Measurements from ENCODE around the gene PKP2. TPM values are rescaled to one million over a fixed set of nuclear protein-coding genes. Genes with fewer than 3 reads are reported as not detected.
"Not testable (repeated sequence)": the region's sequence is repeated elsewhere in the genome, so short reads cannot be mapped to it uniquely, and the experiment has no call there.

Gene PKP2
- total and polyA plus RNA-seq, 4 donors, result 6.8 to 123 (median 21.4) TPM

DNA sequence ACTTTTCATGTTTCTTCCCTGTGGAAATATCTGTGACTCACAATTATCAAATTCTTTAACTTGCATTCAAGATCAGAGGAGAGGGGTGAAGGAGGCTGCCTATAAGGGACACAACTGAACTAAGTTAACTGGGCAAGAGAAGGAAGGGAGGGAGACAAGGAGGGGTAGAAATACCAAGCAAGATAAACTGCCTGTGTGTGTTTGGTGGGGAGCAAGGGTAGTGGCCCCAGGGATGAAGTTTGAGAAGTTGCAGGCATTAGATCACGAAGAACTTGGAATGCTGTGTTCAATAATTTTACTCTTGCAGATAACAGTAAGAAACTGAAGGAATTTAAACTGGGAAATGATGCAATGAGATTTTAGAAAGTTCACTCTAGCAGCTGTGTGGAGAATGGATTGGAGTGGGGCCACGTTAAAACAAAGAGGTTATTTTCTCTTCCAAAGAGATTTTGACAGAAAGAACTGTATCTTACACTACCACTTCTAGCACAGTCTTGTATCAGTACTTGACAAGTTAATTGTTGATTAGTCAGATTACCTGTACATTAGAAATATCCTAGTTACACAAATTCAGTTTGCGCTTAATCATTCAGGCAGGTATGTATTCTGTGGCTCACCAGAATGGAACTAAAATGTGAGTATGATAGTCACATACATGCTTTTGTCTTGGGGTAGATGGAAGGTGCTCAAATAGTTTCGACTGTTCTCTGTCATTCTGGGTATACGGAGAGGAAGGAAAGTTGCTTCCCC lies 7.4 kb downstream of the PKP2 start:
- Histone ChIP-seq H3K27me3 (ENCODE audit: control insufficient read depth, insufficient read depth, low read length) (no peaks in the 10 kb centered on the region), H3K36me3 (ENCODE audit: control insufficient read depth, insufficient read depth, low read length) (no peaks in the 10 kb centered on the region), H3K9me3 (ENCODE audit: control insufficient read depth, insufficient read depth, low read length) (no peaks in the 10 kb centered on the region), H3K4me3 (ENCODE audit: low read depth, low read length) (no peak overlapping the region), H3K27ac (ENCODE audit: low read depth, low read length) (no peak overlapping the region), H3K4me1 (ENCODE audit: control insufficient read depth, insufficient read depth, low read length) (no peaks in the 10 kb centered on the region)
- 74% methylated on average over 3 of the region's 5 CpGs for WGBS (ENCODE audit: insufficient coverage)
- DNase-seq (ENCODE audit: low read depth in 4 of 6, low spot score in 6 of 6), result no peak

DNA sequence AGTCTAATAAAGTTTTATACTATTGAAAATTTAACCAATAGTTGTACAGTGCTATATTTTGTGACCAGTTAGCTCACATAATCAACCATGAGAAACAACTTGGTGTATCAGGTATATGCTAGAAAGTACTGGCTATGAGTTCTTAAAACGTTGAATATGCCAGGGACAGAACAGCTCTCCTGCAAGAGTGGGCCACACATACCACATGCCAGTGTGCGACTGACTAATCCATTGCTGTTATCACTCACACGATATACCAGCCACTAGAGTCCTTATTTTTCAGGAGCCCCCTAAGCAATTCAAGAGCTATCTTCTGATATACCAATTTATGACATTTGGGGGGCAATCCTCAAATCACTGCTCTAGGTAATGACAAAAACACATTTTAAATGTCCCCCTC lies 9.5 kb downstream of the PKP2 start:
- H3K36me3 ChIP-seq (ENCODE audit: control insufficient read depth, insufficient read depth, low read length), result no peaks in the 10 kb centered on the region
- 100% methylated on average over 2 of the region's 3 CpGs for WGBS (ENCODE audit: insufficient coverage)
- H3K9me3 ChIP-seq (ENCODE audit: control insufficient read depth, insufficient read depth, low read length), result no peaks in the 10 kb centered on the region
- no peaks in the 10 kb centered on the region for H3K27me3 ChIP-seq (ENCODE audit: control insufficient read depth, insufficient read depth, low read length)
- H3K4me3 ChIP-seq (ENCODE audit: low read depth, low read length), result no peak overlapping the region
- H3K4me1 ChIP-seq (ENCODE audit: control insufficient read depth, insufficient read depth, low read length), result no peaks in the 10 kb centered on the region
- no peak overlapping the region for H3K27ac ChIP-seq (ENCODE audit: low read depth, low read length)
- no peak for DNase-seq (ENCODE audit: low read depth in 4 of 6, low spot score in 6 of 6)

DNA sequence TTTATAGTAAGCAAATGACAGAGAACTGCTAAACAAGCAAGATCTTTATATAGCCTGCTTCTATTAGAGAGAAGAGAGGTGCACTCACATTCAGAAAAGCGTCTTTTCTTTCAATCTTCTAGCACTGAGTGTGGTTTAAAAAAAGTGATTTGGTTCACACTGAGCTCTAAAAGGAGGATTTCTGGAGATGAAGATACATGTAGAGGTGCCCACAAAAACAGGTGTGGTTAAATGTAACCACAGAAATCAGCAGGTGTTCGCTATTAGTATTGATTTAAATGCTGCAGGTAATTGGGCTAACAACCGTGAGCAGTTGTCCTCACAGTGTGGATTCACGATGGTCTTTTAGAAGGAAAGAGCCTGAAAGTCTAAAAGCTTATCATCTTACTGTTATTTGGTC lies 10.7 kb downstream of the PKP2 start:
- 89% methylated on average over 3 of the region's 4 CpGs for WGBS (ENCODE audit: insufficient coverage)
- Histone ChIP-seq H3K27me3 (ENCODE audit: control insufficient read depth, insufficient read depth, low read length) (no peaks in the 10 kb centered on the region), H3K36me3 (ENCODE audit: control insufficient read depth, insufficient read depth, low read length) (no peaks in the 10 kb centered on the region), H3K4me1 (ENCODE audit: control insufficient read depth, insufficient read depth, low read length) (no peaks in the 10 kb centered on the region), H3K9me3 (ENCODE audit: control insufficient read depth, insufficient read depth, low read length) (no peaks in the 10 kb centered on the region), H3K4me3 (ENCODE audit: low read depth, low read length) (no peak overlapping the region), H3K27ac (ENCODE audit: low read depth, low read length) (no peak overlapping the region)
- peak in 1 of 6 donors; percentile 13 for DNase-seq (ENCODE audit: low read depth in 4 of 6, low spot score in 6 of 6)

DNA sequence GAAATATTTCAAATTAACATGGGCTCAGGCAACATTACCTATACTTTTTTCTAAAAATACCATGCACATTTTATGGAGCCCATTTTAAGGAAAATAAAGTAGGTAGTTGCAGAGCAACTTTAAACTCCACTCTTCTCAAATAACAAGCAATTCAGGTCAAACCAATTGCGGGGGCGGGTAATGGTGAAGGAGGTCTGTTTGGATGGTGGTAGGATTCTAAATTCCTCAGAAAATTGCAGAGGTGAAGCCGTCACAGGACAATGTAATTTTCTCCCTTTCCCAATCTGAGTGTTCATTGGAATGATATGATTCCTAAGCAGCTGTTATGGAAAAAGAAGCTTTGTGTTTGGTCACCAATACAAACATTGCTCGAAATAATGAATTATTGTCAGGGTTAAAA lies 11.6 kb downstream of the PKP2 start:
- Histone ChIP-seq H3K27me3 (ENCODE audit: control insufficient read depth, insufficient read depth, low read length) (no peaks in the 10 kb centered on the region), H3K4me3 (ENCODE audit: low read depth, low read length) (no peak overlapping the region), H3K4me1 (ENCODE audit: control insufficient read depth, insufficient read depth, low read length) (no peaks in the 10 kb centered on the region), H3K9me3 (ENCODE audit: control insufficient read depth, insufficient read depth, low read length) (no peaks in the 10 kb centered on the region), H3K36me3 (ENCODE audit: control insufficient read depth, insufficient read depth, low read length) (no peaks in the 10 kb centered on the region), H3K27ac (ENCODE audit: low read depth, low read length) (no peak overlapping the region)
- WGBS (ENCODE audit: insufficient coverage), result 100% methylated on average over 1 of the region's 4 CpGs
- no peak for DNase-seq (ENCODE audit: low read depth in 4 of 6, low spot score in 6 of 6)

DNA sequence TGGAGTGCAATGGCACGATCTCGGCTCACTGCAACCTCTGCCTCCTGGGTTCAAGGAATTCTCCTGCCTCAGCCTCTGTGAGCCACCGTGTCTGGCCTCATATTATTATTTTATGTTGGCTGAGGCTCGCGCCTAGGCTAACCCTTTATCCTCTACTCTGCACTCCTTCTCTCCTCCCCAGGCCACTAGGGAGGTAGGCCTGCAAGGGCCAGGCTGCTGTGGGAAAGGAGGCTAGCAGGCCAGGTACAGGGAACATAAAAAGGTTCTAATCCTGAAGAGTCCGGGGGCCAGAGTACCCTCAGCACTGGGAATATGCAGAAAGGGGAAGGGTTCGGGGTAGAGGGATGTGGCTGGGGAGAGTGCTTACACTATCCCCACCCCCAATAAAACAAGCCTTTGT lies 14.9 kb downstream of the PKP2 start:
- Histone ChIP-seq H3K27ac (ENCODE audit: low read depth, low read length) (no peak overlapping the region), H3K4me1 (ENCODE audit: control insufficient read depth, insufficient read depth, low read length) (no peaks in the 10 kb centered on the region), H3K27me3 (ENCODE audit: control insufficient read depth, insufficient read depth, low read length) (no peaks in the 10 kb centered on the region), H3K36me3 (ENCODE audit: control insufficient read depth, insufficient read depth, low read length) (peaks cover 5% of the 10 kb centered on the region), H3K9me3 (ENCODE audit: control insufficient read depth, insufficient read depth, low read length) (no peaks in the 10 kb centered on the region), H3K4me3 (ENCODE audit: low read depth, low read length) (no peak overlapping the region)
- no peak for DNase-seq (ENCODE audit: low read depth in 4 of 6, low spot score in 6 of 6)
- 100% methylated on average over 2 of the region's 7 CpGs for WGBS (ENCODE audit: insufficient coverage)

DNA sequence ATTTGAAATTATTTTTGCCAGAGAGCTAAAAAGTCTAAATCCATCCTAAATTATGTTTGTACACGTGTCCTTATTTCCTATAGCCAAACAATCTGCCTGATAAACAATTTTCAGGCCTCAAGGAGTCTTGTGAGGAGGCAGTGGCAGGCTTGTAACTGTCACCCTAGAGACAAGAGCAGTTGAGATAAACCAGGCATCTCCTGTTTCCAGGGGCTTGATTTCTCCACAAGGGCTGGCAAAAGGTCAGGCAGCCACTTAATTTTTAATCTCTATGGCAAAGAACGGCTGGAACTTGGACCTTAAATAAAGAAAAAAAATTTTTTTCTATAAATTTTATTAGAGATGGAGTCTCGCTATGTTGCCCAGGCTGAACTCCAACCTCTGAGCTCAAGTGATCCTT lies 15.5 kb downstream of the PKP2 start:
- no peak for DNase-seq (ENCODE audit: low read depth in 4 of 6, low spot score in 6 of 6)
- WGBS (ENCODE audit: insufficient coverage), result no CpG with 5 or more reads among the region's 3 CpGs

DNA sequence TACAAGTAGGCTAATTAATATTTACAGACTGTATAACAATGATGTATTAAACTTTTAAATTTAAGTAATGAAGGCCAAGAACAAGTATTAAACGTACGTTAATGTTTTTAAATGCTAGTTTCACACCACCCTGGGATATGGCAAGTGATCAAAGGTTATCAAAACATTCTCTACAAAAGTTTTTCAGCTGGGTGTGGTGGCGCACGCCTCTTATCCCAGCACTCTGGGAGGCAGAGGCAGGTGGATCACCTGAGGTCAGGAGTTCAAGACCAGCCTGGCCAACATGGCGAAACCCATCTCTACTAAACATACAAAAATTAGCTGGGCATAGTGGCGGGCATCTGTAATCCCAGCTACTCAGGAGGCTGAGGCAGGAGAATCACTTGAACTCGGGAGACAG lies 17.5 kb downstream of the PKP2 start:
- H3K36me3 ChIP-seq (ENCODE audit: control insufficient read depth, insufficient read depth, low read length); H3K4me1 ChIP-seq (ENCODE audit: control insufficient read depth, insufficient read depth, low read length); DNase-seq (ENCODE audit: low read depth in 4 of 6, low spot score in 6 of 6); H3K4me3 ChIP-seq (ENCODE audit: low read depth, low read length); H3K27ac ChIP-seq (ENCODE audit: low read depth, low read length); H3K9me3 ChIP-seq (ENCODE audit: control insufficient read depth, insufficient read depth, low read length); H3K27me3 ChIP-seq (ENCODE audit: control insufficient read depth, insufficient read depth, low read length): not testable (repeated sequence)
- WGBS (ENCODE audit: insufficient coverage), result 97% methylated on average over 3 of the region's 7 CpGs

More for the DNA sequence above, 15.5 kb downstream of the PKP2 start:
- Histone ChIP-seq H3K4me3 (ENCODE audit: low read depth, low read length) (no peak overlapping the region), H3K27me3 (ENCODE audit: control insufficient read depth, insufficient read depth, low read length) (no peaks in the 10 kb centered on the region), H3K4me1 (ENCODE audit: control insufficient read depth, insufficient read depth, low read length) (no peaks in the 10 kb centered on the region), H3K27ac (ENCODE audit: low read depth, low read length) (no peak overlapping the region), H3K36me3 (ENCODE audit: control insufficient read depth, insufficient read depth, low read length) (peaks cover 5% of the 10 kb centered on the region), H3K9me3 (ENCODE audit: control insufficient read depth, insufficient read depth, low read length) (no peaks in the 10 kb centered on the region)

DNA sequence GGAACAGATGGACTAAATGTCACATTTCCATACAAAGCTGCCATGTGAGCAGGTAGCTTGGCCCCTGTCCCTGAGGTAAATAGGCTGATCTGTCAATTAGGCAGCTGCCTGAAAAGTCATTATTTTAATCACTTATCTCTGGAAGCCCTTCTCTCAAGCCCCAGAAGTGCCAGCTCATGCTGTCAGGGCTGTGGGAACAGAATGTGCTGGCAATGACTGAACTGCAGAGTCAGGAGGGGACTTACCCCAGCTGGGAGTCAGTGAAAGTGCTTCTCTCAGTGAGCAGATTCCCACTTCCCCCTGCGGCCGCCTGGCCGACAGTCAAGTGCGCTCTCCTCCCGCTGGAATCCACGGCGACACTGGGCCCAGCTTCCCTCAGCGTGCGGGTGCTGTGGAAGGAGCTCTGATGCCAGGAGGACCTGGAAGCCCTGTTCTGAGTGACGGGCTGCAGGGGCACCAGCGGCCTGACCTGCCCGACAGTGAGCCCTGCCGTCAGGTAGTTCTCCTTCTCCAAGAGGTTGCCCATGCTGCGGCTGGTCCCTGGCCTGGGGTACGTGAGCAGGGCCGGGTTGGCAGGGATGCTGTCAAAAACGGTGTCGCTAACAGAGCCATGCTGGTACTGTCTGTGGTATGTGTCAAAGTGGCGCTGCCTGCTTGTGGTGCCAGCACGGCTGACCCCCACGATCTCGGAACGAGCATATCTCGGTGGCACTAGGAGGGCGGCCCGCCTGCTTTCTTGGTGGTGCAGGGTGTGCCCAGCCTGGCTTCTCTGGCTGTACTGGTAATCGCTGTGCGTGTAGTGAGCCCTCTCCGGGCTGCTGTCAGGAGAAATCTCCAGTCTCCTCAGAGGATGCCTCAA lies 18.7 kb downstream of the PKP2 start:
- 84% methylated on average over 27 of the region's 29 CpGs for WGBS (ENCODE audit: insufficient coverage)
- H3K4me1 ChIP-seq (ENCODE audit: control insufficient read depth, insufficient read depth, low read length), result no peaks in the 10 kb centered on the region
- H3K9me3 ChIP-seq (ENCODE audit: control insufficient read depth, insufficient read depth, low read length), result no peaks in the 10 kb centered on the region
- H3K27ac ChIP-seq (ENCODE audit: low read depth, low read length), result no peak overlapping the region
- H3K27me3 ChIP-seq (ENCODE audit: control insufficient read depth, insufficient read depth, low read length), result no peaks in the 10 kb centered on the region
- H3K36me3 ChIP-seq (ENCODE audit: control insufficient read depth, insufficient read depth, low read length), result peaks cover 5% of the 10 kb centered on the region
- peak in 3 of 6 donors; percentile 6 to 84 (median 82) for DNase-seq (ENCODE audit: low read depth in 4 of 6, low spot score in 6 of 6)
- H3K4me3 ChIP-seq (ENCODE audit: low read depth, low read length), result no peak overlapping the region

DNA sequence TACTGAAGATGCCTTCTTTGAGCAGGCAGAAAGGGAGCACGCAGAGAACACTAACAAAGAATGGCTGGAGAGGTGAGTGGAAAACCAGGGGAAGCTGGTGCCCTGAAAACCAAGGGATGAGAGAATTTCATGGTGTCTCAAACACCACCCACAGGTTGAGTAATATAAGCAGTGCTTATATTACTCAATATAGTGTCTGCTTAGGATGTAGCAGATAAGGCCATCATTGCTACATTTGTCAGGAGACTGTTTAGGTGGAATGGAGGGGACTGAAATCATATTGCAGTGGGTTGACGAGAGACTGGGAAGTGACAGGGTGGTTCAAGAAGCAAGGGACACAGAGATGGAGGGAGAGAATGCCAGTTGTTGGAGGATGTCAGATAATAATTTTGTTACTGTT lies 20.6 kb downstream of the PKP2 start:
- Histone ChIP-seq H3K4me3 (ENCODE audit: low read depth, low read length) (no peak overlapping the region), H3K27me3 (ENCODE audit: control insufficient read depth, insufficient read depth, low read length) (no peaks in the 10 kb centered on the region), H3K36me3 (ENCODE audit: control insufficient read depth, insufficient read depth, low read length) (peaks cover 5% of the 10 kb centered on the region), H3K4me1 (ENCODE audit: control insufficient read depth, insufficient read depth, low read length) (no peaks in the 10 kb centered on the region), H3K9me3 (ENCODE audit: control insufficient read depth, insufficient read depth, low read length) (no peaks in the 10 kb centered on the region), H3K27ac (ENCODE audit: low read depth, low read length) (no peak overlapping the region)
- DNase-seq (ENCODE audit: low read depth in 4 of 6, low spot score in 6 of 6), result no peak
- 95% methylated on average over 2 of the region's 2 CpGs for WGBS (ENCODE audit: insufficient coverage)

DNA sequence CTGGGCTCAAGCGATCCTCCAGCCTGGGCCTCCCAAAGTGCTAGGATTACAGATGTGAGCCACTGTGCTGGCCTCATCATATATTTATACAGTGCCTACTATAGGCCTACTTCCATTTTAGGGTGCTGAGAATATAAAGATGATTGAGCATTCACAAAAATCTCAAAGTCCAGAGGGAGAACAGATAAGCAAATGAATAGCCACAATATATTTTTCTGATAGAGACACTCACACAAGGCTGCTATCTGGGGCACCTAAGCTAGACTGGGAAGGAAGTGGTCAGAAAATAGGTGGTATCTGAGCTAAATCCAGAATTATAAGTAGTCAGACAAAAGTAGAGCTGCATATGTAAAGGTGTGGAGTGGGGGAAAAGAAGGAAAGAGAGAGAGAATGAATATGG lies 21.6 kb downstream of the PKP2 start:
- DNase-seq (ENCODE audit: low read depth in 4 of 6, low spot score in 6 of 6), result no peak
- no peak overlapping the region for H3K4me3 ChIP-seq (ENCODE audit: low read depth, low read length)
- no peaks in the 10 kb centered on the region for H3K27me3 ChIP-seq (ENCODE audit: control insufficient read depth, insufficient read depth, low read length)
- H3K27ac ChIP-seq (ENCODE audit: low read depth, low read length), result no peak overlapping the region
- peaks cover 5% of the 10 kb centered on the region for H3K36me3 ChIP-seq (ENCODE audit: control insufficient read depth, insufficient read depth, low read length)
- H3K9me3 ChIP-seq (ENCODE audit: control insufficient read depth, insufficient read depth, low read length), result no peaks in the 10 kb centered on the region
- WGBS (ENCODE audit: insufficient coverage), result no CpG with 5 or more reads among the region's 1 CpG
- H3K4me1 ChIP-seq (ENCODE audit: control insufficient read depth, insufficient read depth, low read length), result no peaks in the 10 kb centered on the region

Measured in spinal cord (tissue), 10 donors.